GM21381 (cell line): ENCODE data around the gene NACA2.
"Not testable (repeated sequence)": the region's sequence is repeated elsewhere in the genome, so short reads cannot be mapped to it uniquely, and the experiment has no call there.

Experiments used
- ATAC-seq: cut with Tn5 transposase; IDR thresholded peaks from one replicate; pipeline ENCODE4 v1.9.1; 2021; ENCODE audit warnings: mild to moderate bottlenecking, moderate library complexity; ENCODE audit not compliant: unreplicated experiment

The NACA2 gene

GRCh38 chr17:61555127-61555566 is 35.9 kb downstream of the NACA2 start:
- no peak for ATAC-seq

GRCh38 chr17:61554209-61554608 is 36.8 kb downstream of the NACA2 start:
- no peak for ATAC-seq

GRCh38 chr17:61552560-61552959 is 38.5 kb downstream of the NACA2 start:
- ATAC-seq: not testable (repeated sequence)

GRCh38 chr17:61551255-61551742 is 39.7 kb downstream of the NACA2 start:
- no peak for ATAC-seq

- no peak for ATAC-seq
These were observed 43.9 kb downstream of the NACA2 start for GRCh38 chr17:61547113-61547512.

GRCh38 chr17:61545335-61545938 is 45.6 kb downstream of the NACA2 start:
- ATAC-seq: no peak

GRCh38 chr17:61543786-61544415 is 47.1 kb downstream of the NACA2 start:
- ATAC-seq: no peak

GRCh38 chr17:61542027-61542426 is 49.0 kb downstream of the NACA2 start:
- ATAC-seq: no peak

GRCh38 chr17:61540874-61541273 is 50.1 kb downstream of the NACA2 start:
- no peak for ATAC-seq
